Fibroblast of pulmonary artery (primary cell): ENCODE measurements around the gene RNF212.

Source experiments
- DNase-seq: peaks from one replicate; pipeline ENCODE4 v3.0.0-alpha.2; 2010; ENCODE audit warnings: low read depth
- H3K4me3 ChIP-seq: replicated peaks from 2 replicates; pipeline ENCODE4 v1.5.1; 2011; ENCODE audit warnings: low read depth, mild to moderate bottlenecking, control low read depth, low read length, moderate library complexity
- TF ChIP-seq, protein P1 (sequence below): IDR thresholded peaks from 2 replicates; pipeline ENCODE4 v1.5.1; 2011; ENCODE audit warnings: mild to moderate bottlenecking, control low read depth, low read length, inconsistent platforms; ENCODE audit errors: missing control alignments

Gene RNF212

DNA sequence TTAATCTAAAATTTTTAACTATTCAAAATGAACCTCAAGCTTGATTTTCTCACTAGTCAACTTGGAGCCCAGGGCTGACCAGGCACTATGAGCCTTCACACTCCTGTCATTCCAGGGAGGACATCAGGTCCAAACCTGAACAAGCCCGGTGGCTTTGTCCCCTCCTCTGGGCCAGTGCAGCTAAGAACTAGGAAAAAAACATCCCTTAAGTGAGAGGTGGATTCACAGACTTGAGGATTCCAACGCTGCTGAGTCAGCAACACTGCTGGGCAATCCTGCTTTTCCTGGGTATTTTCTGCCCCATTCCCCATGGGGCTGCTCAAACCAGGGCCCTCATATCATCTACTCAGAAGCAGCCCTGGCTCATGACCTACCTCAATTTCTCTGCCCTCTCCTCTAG, 4.0 kb downstream of the RNF212 start:
- no peak overlapping the region for H3K4me3 ChIP-seq
- no peak for DNase-seq
- TF ChIP-seq, protein P1, sequence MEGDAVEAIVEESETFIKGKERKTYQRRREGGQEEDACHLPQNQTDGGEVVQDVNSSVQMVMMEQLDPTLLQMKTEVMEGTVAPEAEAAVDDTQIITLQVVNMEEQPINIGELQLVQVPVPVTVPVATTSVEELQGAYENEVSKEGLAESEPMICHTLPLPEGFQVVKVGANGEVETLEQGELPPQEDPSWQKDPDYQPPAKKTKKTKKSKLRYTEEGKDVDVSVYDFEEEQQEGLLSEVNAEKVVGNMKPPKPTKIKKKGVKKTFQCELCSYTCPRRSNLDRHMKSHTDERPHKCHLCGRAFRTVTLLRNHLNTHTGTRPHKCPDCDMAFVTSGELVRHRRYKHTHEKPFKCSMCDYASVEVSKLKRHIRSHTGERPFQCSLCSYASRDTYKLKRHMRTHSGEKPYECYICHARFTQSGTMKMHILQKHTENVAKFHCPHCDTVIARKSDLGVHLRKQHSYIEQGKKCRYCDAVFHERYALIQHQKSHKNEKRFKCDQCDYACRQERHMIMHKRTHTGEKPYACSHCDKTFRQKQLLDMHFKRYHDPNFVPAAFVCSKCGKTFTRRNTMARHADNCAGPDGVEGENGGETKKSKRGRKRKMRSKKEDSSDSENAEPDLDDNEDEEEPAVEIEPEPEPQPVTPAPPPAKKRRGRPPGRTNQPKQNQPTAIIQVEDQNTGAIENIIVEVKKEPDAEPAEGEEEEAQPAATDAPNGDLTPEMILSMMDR = no peak

DNA sequence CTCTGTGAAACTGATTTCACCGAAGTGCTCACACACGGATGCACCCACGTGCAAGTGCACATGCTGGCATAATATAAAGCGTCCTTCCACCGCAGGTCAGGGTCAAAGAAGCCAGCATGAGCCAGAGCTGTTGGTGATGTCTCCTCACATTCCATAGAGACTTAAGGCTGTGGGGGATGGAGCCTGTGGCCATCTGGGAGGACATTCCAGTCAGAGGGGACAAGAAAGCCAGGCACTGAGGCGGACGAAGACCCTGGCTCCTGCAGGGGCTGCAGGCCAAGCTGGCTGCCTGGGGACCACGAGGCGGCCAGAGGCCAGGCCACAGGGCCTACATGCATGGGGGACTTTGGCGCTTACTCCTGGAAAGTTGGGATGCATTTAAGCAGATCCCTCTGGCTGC, 7.7 kb downstream of the RNF212 start:
- DNase-seq = no peak
- H3K4me3 ChIP-seq = no peak overlapping the region
- TF ChIP-seq, protein P1 = no peak

DNA sequence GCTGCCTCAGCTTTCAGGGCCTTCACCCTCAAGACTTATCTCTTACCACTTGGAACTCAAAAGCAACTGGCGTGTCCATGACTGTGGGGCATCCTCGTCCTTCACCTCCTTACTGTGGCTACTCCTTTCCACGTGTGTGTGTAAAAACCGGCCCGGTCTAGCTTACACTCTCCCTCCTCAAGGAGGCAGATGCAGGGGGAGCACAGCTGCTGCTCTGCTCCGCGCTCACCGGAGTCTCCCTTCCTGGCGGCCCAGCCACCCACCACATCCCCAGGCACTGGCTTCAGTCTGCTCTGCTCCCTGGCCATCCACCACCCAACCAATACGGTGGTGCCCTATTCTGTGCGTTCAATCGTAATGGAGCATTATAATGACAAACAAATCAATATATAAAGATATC, 8.3 kb downstream of the RNF212 start:
- no peak for DNase-seq

DNA sequence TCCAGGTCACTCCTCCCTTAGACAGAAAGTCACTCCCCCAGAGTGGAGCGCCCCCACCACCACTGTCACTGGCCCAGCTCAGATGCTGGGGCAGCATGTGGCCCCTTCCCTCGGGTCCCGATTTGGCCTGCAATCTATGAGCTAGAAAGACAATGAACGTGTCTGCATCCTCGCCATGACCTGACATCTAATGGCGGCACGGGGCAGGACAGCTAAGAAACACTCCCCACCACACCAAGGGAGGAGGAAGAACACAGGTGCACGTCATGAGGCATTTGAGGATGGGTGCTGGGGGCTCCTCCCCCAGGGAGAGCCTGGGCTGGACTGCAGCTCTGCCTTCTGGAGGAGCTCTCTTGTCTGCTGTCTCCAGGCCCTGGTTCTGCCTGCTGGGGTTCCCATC, 8.7 kb downstream of the RNF212 start:
- no peak overlapping the region for H3K4me3 ChIP-seq
- TF ChIP-seq, protein P1 = no peak
- no peak for DNase-seq

More for the DNA sequence above, 8.3 kb downstream of the RNF212 start:
- no peak overlapping the region for H3K4me3 ChIP-seq
- TF ChIP-seq, protein P1 = no peak

DNA sequence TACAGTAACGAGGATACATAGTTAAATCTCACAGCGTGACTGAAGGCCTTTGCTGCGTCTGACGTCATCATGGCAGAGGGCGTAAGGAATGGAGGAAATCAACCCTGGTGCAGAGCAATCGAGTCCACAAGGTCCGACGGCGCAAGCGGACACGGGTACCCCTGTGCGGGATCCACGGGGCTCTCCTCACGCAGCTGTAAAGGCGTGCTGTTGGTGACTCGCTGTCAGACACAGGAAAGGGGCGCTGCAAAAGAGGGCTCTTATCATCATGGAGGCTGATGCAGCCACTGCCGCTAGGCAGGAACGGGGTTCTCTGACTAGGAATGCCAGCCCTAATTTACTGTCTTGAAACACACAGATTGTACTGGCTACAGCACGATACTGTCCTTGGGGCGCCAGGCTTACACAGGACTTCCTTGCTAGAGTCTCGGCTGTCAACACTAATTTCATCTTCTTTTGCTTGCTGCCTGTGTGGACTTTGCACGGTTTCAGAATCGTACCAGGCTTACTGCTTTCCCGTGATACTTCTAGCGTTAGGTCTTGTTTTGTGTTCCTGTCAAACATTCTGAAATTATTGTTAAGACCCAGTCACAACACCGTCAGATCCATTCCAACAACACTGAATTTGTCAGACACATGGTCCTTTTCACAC, 13.6 kb downstream of the RNF212 start:
- H3K4me3 ChIP-seq = no peak overlapping the region
- DNase-seq = no peak
- TF ChIP-seq, protein P1 = no peak

DNA sequence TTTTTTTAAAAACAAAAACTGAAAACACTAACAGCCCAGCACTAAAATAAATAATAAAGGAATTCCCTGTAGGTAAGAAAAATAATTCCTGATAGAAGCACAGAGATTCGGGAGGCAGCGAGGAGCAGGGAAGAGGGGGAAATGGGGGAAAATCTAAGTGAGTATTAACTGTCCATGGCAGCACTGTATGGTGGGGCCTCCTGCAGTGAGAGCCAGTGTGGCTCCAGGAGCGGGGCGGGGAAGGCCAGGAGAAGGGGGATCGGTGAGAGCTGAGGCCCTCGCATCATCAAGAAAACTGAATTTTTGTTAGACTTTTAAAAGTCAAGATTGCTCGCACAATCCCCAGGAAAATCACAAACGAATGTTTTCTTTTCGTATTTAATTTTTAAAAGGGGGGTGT, 14.1 kb downstream of the RNF212 start:
- no peak overlapping the region for H3K4me3 ChIP-seq
- TF ChIP-seq, protein P1 = no peak
- no peak for DNase-seq

DNA sequence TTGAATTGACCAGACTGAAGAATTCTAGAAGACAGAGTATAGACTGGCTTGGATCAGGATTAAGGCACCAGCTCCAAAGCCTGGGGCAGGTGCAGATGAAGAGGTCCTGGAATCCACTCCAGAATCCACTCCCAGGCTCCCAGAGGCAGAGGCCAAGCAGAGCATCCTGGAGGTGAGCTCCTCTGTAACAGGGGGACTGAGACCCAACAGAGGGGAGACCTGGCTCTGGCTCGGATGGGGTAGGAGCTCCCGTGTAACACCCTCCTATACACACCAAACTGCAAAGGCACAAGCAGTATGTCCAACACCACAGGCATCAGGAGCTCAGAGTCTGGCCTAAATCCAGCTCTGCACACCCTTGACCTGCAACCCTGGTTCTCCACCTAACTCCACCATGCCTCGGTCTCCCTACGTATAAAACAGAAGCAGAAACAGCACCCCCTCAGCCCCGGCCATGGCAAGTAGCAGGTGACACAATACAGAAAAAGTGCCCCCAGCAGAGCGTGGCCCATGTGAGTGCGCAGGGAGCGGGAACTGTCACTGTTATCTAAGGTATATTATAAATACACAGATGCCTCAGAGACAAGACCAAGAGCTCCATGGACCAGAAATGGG, 14.9 kb downstream of the RNF212 start:
- TF ChIP-seq, protein P1 = no peak
- no peak overlapping the region for H3K4me3 ChIP-seq
- DNase-seq = no peak
